ENCODE measurements around the gene PDZD7.

The PDZD7 gene

GRCh38 chr10:101060951-101061623, 30.2 kb upstream of the PDZD7 start:
- peak; percentile 83 to 92 for DNase-seq (ENCODE audit: low read depth in 1 of 2, low spot score in 1 of 2)
- TF ChIP-seq SPI1 (IDR thresholded peaks at IDR 0.05; ENCODE audit: borderline replicate concordance, low read depth) (no peak), GABPA (IDR thresholded peaks at IDR 0.05; ENCODE audit: low read depth) (peak; percentile 41; the same call in 1 of the 2 replicates), CTCF (IDR thresholded peaks at IDR 0.05; ENCODE audit: insufficient read depth, low read length) (no peak), POLR2AphosphoS5 (IDR thresholded peaks at IDR 0.05; ENCODE audit: low read depth) (peak; percentile 97)
- TF ChIP-seq, protein P1, sequence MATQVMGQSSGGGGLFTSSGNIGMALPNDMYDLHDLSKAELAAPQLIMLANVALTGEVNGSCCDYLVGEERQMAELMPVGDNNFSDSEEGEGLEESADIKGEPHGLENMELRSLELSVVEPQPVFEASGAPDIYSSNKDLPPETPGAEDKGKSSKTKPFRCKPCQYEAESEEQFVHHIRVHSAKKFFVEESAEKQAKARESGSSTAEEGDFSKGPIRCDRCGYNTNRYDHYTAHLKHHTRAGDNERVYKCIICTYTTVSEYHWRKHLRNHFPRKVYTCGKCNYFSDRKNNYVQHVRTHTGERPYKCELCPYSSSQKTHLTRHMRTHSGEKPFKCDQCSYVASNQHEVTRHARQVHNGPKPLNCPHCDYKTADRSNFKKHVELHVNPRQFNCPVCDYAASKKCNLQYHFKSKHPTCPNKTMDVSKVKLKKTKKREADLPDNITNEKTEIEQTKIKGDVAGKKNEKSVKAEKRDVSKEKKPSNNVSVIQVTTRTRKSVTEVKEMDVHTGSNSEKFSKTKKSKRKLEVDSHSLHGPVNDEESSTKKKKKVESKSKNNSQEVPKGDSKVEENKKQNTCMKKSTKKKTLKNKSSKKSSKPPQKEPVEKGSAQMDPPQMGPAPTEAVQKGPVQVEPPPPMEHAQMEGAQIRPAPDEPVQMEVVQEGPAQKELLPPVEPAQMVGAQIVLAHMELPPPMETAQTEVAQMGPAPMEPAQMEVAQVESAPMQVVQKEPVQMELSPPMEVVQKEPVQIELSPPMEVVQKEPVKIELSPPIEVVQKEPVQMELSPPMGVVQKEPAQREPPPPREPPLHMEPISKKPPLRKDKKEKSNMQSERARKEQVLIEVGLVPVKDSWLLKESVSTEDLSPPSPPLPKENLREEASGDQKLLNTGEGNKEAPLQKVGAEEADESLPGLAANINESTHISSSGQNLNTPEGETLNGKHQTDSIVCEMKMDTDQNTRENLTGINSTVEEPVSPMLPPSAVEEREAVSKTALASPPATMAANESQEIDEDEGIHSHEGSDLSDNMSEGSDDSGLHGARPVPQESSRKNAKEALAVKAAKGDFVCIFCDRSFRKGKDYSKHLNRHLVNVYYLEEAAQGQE (IDR thresholded peaks at IDR 0.05; ENCODE audit: insufficient replicate concordance, low read depth), result peak; percentile 8
- H3K27ac ChIP-seq (replicated peaks), result peak overlapping the region; percentile 100
- H3K27me3 ChIP-seq (ENCODE audit: insufficient read depth, poor library complexity, severe bottlenecking), result no peaks in the 10 kb centered on the region
- H3K4me3 ChIP-seq (replicated peaks; ENCODE audit: insufficient read depth, low read length), result peak overlapping the region; percentile 87

- Histone ChIP-seq H3K27me3 (ENCODE audit: insufficient read depth, poor library complexity, severe bottlenecking) (no peaks in the 10 kb centered on the region), H3K4me3 (replicated peaks; ENCODE audit: insufficient read depth, low read length) (peak overlapping the region; percentile 87), H3K27ac (replicated peaks) (peak overlapping the region; percentile 100)
- peak; percentile 22; the same call in 1 of the 2 replicates for TF ChIP-seq SPI1 (IDR thresholded peaks at IDR 0.05; ENCODE audit: borderline replicate concordance, low read depth)
- no peak for TF ChIP-seq GABPA (IDR thresholded peaks at IDR 0.05; ENCODE audit: low read depth)
- TF ChIP-seq, protein P1 (IDR thresholded peaks at IDR 0.05; ENCODE audit: insufficient replicate concordance, low read depth), result no peak
- TF ChIP-seq POLR2AphosphoS5 (IDR thresholded peaks at IDR 0.05; ENCODE audit: low read depth), result no peak
- TF ChIP-seq CTCF (IDR thresholded peaks at IDR 0.05; ENCODE audit: insufficient read depth, low read length), result peak; percentile 81
- DNase-seq (ENCODE audit: low read depth in 1 of 2, low spot score in 1 of 2), result peak; percentile 83 to 94
These were observed 29.4 kb upstream of the PDZD7 start for GRCh38 chr10:101060036-101060950.

DNA sequence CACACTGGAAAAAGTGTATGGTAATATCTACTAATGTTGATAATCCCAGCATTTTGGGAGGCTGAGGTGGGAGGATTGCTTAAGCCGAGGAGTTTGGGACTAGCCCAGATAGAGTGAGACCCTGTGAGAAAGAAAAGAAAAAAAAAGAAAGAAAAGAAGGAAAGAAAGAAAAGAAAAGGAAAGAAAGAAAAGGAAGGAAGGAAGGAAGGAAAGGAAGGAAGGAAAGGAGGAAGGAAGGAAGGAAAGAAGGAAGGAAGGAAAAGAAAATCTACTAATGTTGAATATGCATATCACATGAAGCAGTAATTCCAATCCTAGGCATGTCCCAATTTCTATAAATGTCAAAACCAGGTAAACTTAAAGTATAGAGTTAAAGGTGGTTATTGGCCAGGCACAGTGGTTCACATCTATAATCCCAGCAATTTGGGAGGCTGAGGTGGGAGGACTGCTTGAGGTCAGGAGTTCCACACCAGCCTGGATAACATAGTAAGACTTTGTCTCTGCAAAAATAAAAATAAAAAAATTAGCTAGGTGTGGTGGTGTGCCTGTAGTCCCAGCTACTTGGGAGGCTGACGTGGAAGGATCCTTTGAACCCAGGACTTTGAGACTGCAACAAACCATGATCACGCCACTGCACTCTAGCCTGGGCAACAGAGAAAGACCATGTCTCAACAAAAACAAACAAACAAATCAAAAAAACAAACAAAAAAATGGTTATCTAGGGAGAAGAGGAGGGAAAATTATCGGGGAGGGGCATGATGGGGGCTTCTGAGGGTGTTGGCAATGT, 25.6 kb upstream of the PDZD7 start:
- Histone ChIP-seq H3K27me3 (ENCODE audit: insufficient read depth, poor library complexity, severe bottlenecking) (no peaks in the 10 kb centered on the region), H3K27ac (replicated peaks) (no peak overlapping the region), H3K4me3 (replicated peaks; ENCODE audit: insufficient read depth, low read length) (no peak overlapping the region)
- TF ChIP-seq SPI1 (IDR thresholded peaks at IDR 0.05; ENCODE audit: borderline replicate concordance, low read depth), result no peak
- TF ChIP-seq CTCF (IDR thresholded peaks at IDR 0.05; ENCODE audit: insufficient read depth, low read length), result no peak
- no peak for TF ChIP-seq POLR2AphosphoS5 (IDR thresholded peaks at IDR 0.05; ENCODE audit: low read depth)
- TF ChIP-seq, protein P1 (IDR thresholded peaks at IDR 0.05; ENCODE audit: insufficient replicate concordance, low read depth), result no peak
- no peak for TF ChIP-seq GABPA (IDR thresholded peaks at IDR 0.05; ENCODE audit: low read depth)
- DNase-seq (ENCODE audit: low read depth in 1 of 2, low spot score in 1 of 2), result no peak
